Measurements from ENCODE around the gene CYP39A1. TPM values are rescaled to one million over a fixed set of nuclear protein-coding genes. Genes with fewer than 3 reads are reported as not detected.

Gene CYP39A1
- 0.13 TPM in 1 of 2 replicates, not detected in the other for total RNA-seq (2014; rRNA removed)
- 0.26 TPM for polyA plus RNA-seq (2012)

GRCh38 chr6:46652603-46653438 lies at the start of gene CYP39A1, which contains the start of gene SLC25A27:
Gene CYP39A1 (minus strand): TSS chr6:46652818. CDS start chr6:46652582, 236 bp downstream.
Gene SLC25A27 (plus strand): TSS chr6:46652975. CDS start chr6:46653193, 218 bp downstream.
- DNase-seq (ENCODE audit: low read depth) = peak; percentile 75

GRCh38 chr6:46699970-46700369 lies 47.4 kb upstream of the CYP39A1 start:
- DNase-seq (ENCODE audit: low read depth) = no peak

GRCh38 chr6:46690911-46691451 lies 38.4 kb upstream of the CYP39A1 start:
- DNase-seq (ENCODE audit: low read depth) = no peak

- DNase-seq (ENCODE audit: low read depth) = peak; percentile 64
These were observed 37.6 kb upstream of the CYP39A1 start for GRCh38 chr6:46690141-46690755.

GRCh38 chr6:46689657-46690056 lies 37.0 kb upstream of the CYP39A1 start:
- DNase-seq (ENCODE audit: low read depth) = no peak

- no peak for DNase-seq (ENCODE audit: low read depth)
These were observed 36.3 kb upstream of the CYP39A1 start for GRCh38 chr6:46688966-46689335.

GRCh38 chr6:46688117-46688965 lies 35.7 kb upstream of the CYP39A1 start:
- no peak for DNase-seq (ENCODE audit: low read depth)

- no peak for DNase-seq (ENCODE audit: low read depth)
These were observed 35.0 kb upstream of the CYP39A1 start, which contains the start of gene TDRD6 for GRCh38 chr6:46687619-46688097. Gene TDRD6 (plus strand): TSS chr6:46687885. CDS start chr6:46688129, 244 bp downstream.

- DNase-seq (ENCODE audit: low read depth) = peak; percentile 54
These were observed 32.2 kb upstream of the CYP39A1 start for GRCh38 chr6:46684771-46685170.

GRCh38 chr6:46677314-46677654 lies 24.7 kb upstream of the CYP39A1 start:
- no peak for DNase-seq (ENCODE audit: low read depth)

- DNase-seq (ENCODE audit: low read depth) = no peak
These were observed 24.1 kb upstream of the CYP39A1 start for GRCh38 chr6:46676604-46677313.

GRCh38 chr6:46674410-46674809 lies 21.8 kb upstream of the CYP39A1 start:
- DNase-seq (ENCODE audit: low read depth) = no peak

GRCh38 chr6:46667377-46667776 lies 14.8 kb upstream of the CYP39A1 start:
- DNase-seq (ENCODE audit: low read depth) = no peak

- DNase-seq (ENCODE audit: low read depth) = no peak
These were observed 8.9 kb upstream of the CYP39A1 start for GRCh38 chr6:46661483-46661882.

- DNase-seq (ENCODE audit: low read depth) = no peak
These were observed 5.0 kb upstream of the CYP39A1 start for GRCh38 chr6:46657642-46658041.

- DNase-seq (ENCODE audit: low read depth) = peak; percentile 13
These were observed 3.2 kb upstream of the CYP39A1 start for GRCh38 chr6:46655803-46656202.

- DNase-seq (ENCODE audit: low read depth) = no peak
These were observed 999 bp upstream of the CYP39A1 start for GRCh38 chr6:46653439-46654195.

GRCh38 chr6:46652232-46652602 lies 401 bp downstream of the CYP39A1 start:
- DNase-seq (ENCODE audit: low read depth) = no peak

GRCh38 chr6:46651816-46652215 lies 802 bp downstream of the CYP39A1 start:
- no peak for DNase-seq (ENCODE audit: low read depth)

- no peak for DNase-seq (ENCODE audit: low read depth)
These were observed 1.6 kb downstream of the CYP39A1 start for GRCh38 chr6:46651006-46651405.
